GM12878 (cell line): ENCODE measurements around the gene WDR93. TPM values are rescaled to one million over a fixed set of nuclear protein-coding genes. Genes with fewer than 3 reads are reported as not detected.
A peak's percentile ranks its signal among the peaks of the same experiment; 100 is the strongest.

Source experiments
- ATAC-seq: fragments of 200-7000 bp; cut with Tn5 transposase; 3 replicates; pipeline ENCODE4 v1.9.1; 2020; ENCODE audit warnings: mild to moderate bottlenecking, moderate library complexity
- BruUV-seq: library from RNA; stranded (reverse); fragments of 400-500 nt; replicated peaks from 2 replicates; lab custom pipeline; 2021; lab: Mats Ljungman, UMichigan
- CTCF ChIA-PET: fragments of 300-600 bp; sonication (Branson Sonifier 250); formaldehyde crosslinking; extraction: SDS; loops from one replicate; lab custom pipeline; 2021; ENCODE audit warnings: inconsistent platforms; lab: Yijun Ruan, JAX
- POLR2A ChIA-PET: fragments of 350-600 bp; formaldehyde crosslinking; extraction: SDS; loops from one replicate; lab custom pipeline; 2021; ENCODE audit warnings: inconsistent platforms; lab: Charles Lee
- RAD21 ChIA-PET: fragments of 300-600 bp; sonication (Branson Sonifier 250); formaldehyde crosslinking; loops from one replicate; lab custom pipeline; 2023; ENCODE audit warnings: antibody characterized with exemption; ENCODE audit not compliant: unreplicated experiment; lab: Charles Lee
- SMC1A ChIA-PET: fragments of 300-600 bp; sonication (Branson Sonifier 250); formaldehyde crosslinking; loops from one replicate; lab custom pipeline; 2023; ENCODE audit not compliant: unreplicated experiment, uncharacterized antibody; lab: Charles Lee
- DNase-seq: peaks from one replicate; pipeline ENCODE4 v3.0.0-alpha.2; 2011; ENCODE audit warnings: low read depth, low spot score
- FAIRE-seq: peaks from 3 replicates; lab custom pipeline; 2011; peaks lifted over from hg19 to GRCh38; lab: Jason Lieb, UNC
- H2AFZ ChIP-seq: 2 replicates; pipeline ENCODE4 v1.6.0; 2011; ENCODE audit warnings: low read depth, low read length, control low read depth; ENCODE audit not compliant: control insufficient read depth
- H3K27ac ChIP-seq: 2 replicates; pipeline ENCODE4 v1.5.1; 2011; ENCODE audit warnings: control low read depth; ENCODE audit not compliant: control insufficient read depth, insufficient read depth
- H3K27me3 ChIP-seq, 2 experiments: replicated peaks in 1 of 2; 2 replicates each; pipeline versions ENCODE4 v1.6.0 to v1.6.1; 2011; ENCODE audit warnings: low read length in 1 of 2; ENCODE audit not compliant: control insufficient read depth in 2 of 2, insufficient read depth in 2 of 2
- H3K36me3 ChIP-seq, 2 experiments: 2 replicates each; pipeline ENCODE4 v1.5.1; 2011; ENCODE audit warnings: low read length in 1 of 2; ENCODE audit not compliant: control insufficient read depth in 2 of 2, insufficient read depth in 2 of 2
- H3K4me1 ChIP-seq: 2 replicates; pipeline ENCODE4 v1.6.1; 2011; ENCODE audit warnings: mild to moderate bottlenecking, low read length, moderate library complexity, mixed read lengths; ENCODE audit not compliant: control insufficient read depth, insufficient read depth
- H3K4me2 ChIP-seq: 2 replicates; pipeline ENCODE4 v1.6.0; 2011; ENCODE audit warnings: control low read depth; ENCODE audit not compliant: control insufficient read depth, insufficient read depth
- H3K4me3 ChIP-seq: fragments of 200-600 bp; sonication (generic); 2 replicates; pipeline ENCODE4 v1.5.1; 2016
- H3K79me2 ChIP-seq: 2 replicates; pipeline ENCODE4 v1.6.0; 2011; ENCODE audit warnings: low read length; ENCODE audit not compliant: control insufficient read depth, insufficient read depth
- H3K9ac ChIP-seq: 2 replicates; pipeline ENCODE4 v1.8.0; 2011; ENCODE audit warnings: low read length, control low read depth, mixed read lengths; ENCODE audit not compliant: control insufficient read depth, insufficient read depth
- H3K9me3 ChIP-seq: replicated peaks from 3 replicates; pipeline ENCODE4 v1.5.1; 2011; ENCODE audit warnings: mild to moderate bottlenecking, low read length; ENCODE audit not compliant: control insufficient read depth, insufficient read depth
- H4K20me1 ChIP-seq: 2 replicates; pipeline ENCODE4 v1.6.0; 2011; ENCODE audit not compliant: control insufficient read depth, insufficient read depth
- CBX3 ChIP-seq: fragments of 200-600 bp; sonication (generic); IDR thresholded peaks from 2 replicates; pipeline ENCODE4 v1.6.1; 2016; ENCODE audit warnings: low read depth, borderline replicate concordance
- CUX1 ChIP-seq: IDR thresholded peaks from 2 replicates; pipeline ENCODE4 v1.6.1; 2012; ENCODE audit warnings: improper control_type of control experiment, low read depth, low read length; ENCODE audit not compliant: insufficient replicate concordance
- JUNB ChIP-seq: IDR thresholded peaks from 2 replicates; pipeline ENCODE4 v1.6.1; 2016; ENCODE audit warnings: antibody characterized with exemption, mild to moderate bottlenecking
- NR2F1 ChIP-seq: fragments of 450-650 bp; conservative IDR thresholded peaks from 2 replicates; pipeline ENCODE4 v1.6.1; 2017; ENCODE audit warnings: mild to moderate bottlenecking
- POLR2AphosphoS5 ChIP-seq: IDR thresholded peaks from 2 replicates; pipeline ENCODE4 v1.6.1; 2011; ENCODE audit warnings: mild to moderate bottlenecking, low read length, inconsistent platforms
- RAD21 ChIP-seq: IDR thresholded peaks from 2 replicates; pipeline ENCODE4 v1.6.1; 2011; ENCODE audit warnings: mild to moderate bottlenecking, low read depth, low read length, moderate library complexity; ENCODE audit not compliant: insufficient read depth
- SIX5 ChIP-seq: IDR thresholded peaks from 2 replicates; pipeline ENCODE4 v1.6.1; 2011; ENCODE audit warnings: mild to moderate bottlenecking, low read depth, low read length, moderate library complexity; ENCODE audit not compliant: severe bottlenecking
- WGBS: methylation state at CpG from one replicate; pipeline ENCODE4 v1.1.6; 2016; ENCODE audit warnings: low lambda C conversion rate; ENCODE audit not compliant: insufficient replicate concordance, insufficient coverage; ENCODE audit errors: missing lambda C conversion rate; 5-methylcytosine and 5-hydroxymethylcytosine counted together
- in situ Hi-C: fragments of 300-500 bp; cut with MboI; formaldehyde crosslinking; loops from 9 replicates; pipeline ENCODE4 v1.14.3; 2018; ENCODE audit warnings: mixed read lengths
- intact Hi-C: fragments of 100-400 bp; cut with micrococcal nuclease; formaldehyde crosslinking; loops from one replicate; pipeline ENCODE4 v1.14.2; 2022; ENCODE audit not compliant: unreplicated experiment
- polyA plus RNA-seq, 11 experiments: library from polyadenylated mRNA; depleted of rRNA in 4 of 11; unstranded in 6 of 11; stranded (reverse) in 5 of 11; fragments of >200 nt; fragmentation: Nextera tagmentation in 4 of 11; fragmentation: Illumina TruSeq in 1 of 11; extraction: Ambion mirVana in 4 of 11; extraction: Trizol in 1 of 11; gene quantifications; 1 replicate in 1 of 11; 2 replicates in 10 of 11; pipeline versions ENCODE4 v1.2.1 to v1.2.3, GENCODE V29; 2011 to 2016; ENCODE audit warnings: inconsistent platforms in 2 of 11, missing spikeins in 2 of 11, low read depth in 1 of 11
- total RNA-seq, 4 experiments: library from RNA; depleted of rRNA in 3 of 4; stranded (reverse); fragments of >200 nt in 3 of 4; fragmentation: Illumina TruSeq in 1 of 4; extraction: Trizol in 1 of 4; gene quantifications; 2 replicates each; pipeline versions ENCODE4 v1.2.1 to v1.2.3, GENCODE V29; 2013 to 2021
- TF ChIP-seq, protein P1 (sequence below): fragments of 450-650 bp; IDR thresholded peaks from 2 replicates; pipeline ENCODE4 v1.6.1; 2017; ENCODE audit warnings: mild to moderate bottlenecking, low read depth, inconsistent platforms; ENCODE audit not compliant: poor library complexity, severe bottlenecking

Gene WDR93
- total and polyA plus RNA-seq, 10 of the 15 experiments (the other 5 are each of a cell fraction or from before 2014, with no cell fraction given): not detected

DNA sequence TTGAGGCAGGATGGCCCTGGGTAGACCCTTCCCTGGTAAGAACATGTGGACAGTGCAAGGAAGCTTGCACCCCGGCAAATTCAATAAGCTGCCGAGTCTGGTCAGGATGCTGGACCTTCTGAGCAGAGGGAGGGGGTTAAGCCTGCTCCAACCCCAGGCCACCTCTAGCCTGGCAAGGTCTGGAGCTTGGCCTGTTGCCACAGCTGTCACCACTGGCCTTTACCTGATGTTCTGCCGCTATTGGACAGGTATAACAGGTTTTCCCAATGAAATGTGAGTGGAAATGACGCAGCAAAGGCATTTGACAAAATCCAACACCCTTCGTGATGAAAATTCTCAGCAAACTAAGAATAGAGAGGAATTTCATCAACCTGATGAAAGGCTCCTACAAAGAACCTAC lies 61.1 kb downstream of the WDR93 start:
- ChIA-PET POLR2A (no interaction called here), RAD21 (interaction anchor here (1.8 kb wide), 1 partner anchor 11 kb away, joined by 5 read pairs; no protein-coding TSS in a partner anchor), SMC1A (interaction anchor here (1.1 to 1.7 kb wide), 2 partner anchors 9 to 123 kb away, joined by 4 to 5 read pairs; no protein-coding TSS in a partner anchor), CTCF (interaction anchor here (2.0 to 4.2 kb wide), 3 partner anchors 9 to 124 kb away, joined by 9 to 32 read pairs (median 24); no protein-coding TSS in a partner anchor)
- H2AFZ ChIP-seq: no peak overlapping the region
- BruUV-seq: no TSS peak
- no peaks in the 10 kb centered on the region for H4K20me1 ChIP-seq
- no peak overlapping the region for H3K27ac ChIP-seq
- H3K9me3 ChIP-seq: no peaks in the 10 kb centered on the region
- intact Hi-C loops: loop anchor here (10.0 kb wide), 1 partner anchor 73 kb away; no protein-coding TSS in a partner anchor
- H3K4me2 ChIP-seq: peak overlapping the region; percentile 90
- peaks cover 9% of the 10 kb centered on the region for H3K4me1 ChIP-seq
- ATAC-seq (no peak), DNase-seq (no peak), FAIRE-seq (no peak)
- no peaks in the 10 kb centered on the region for H3K79me2 ChIP-seq
- H3K9ac ChIP-seq: no peak overlapping the region
- in situ Hi-C loops: loop anchor here (10.0 kb wide), 1 partner anchor 343 kb away; no protein-coding TSS in a partner anchor
- peak overlapping the region; percentile 65; the same call in 1 of the 2 replicates for H3K4me3 ChIP-seq
- no peaks in the 10 kb centered on the region for H3K36me3 ChIP-seq
- TF ChIP-seq, protein P1, sequence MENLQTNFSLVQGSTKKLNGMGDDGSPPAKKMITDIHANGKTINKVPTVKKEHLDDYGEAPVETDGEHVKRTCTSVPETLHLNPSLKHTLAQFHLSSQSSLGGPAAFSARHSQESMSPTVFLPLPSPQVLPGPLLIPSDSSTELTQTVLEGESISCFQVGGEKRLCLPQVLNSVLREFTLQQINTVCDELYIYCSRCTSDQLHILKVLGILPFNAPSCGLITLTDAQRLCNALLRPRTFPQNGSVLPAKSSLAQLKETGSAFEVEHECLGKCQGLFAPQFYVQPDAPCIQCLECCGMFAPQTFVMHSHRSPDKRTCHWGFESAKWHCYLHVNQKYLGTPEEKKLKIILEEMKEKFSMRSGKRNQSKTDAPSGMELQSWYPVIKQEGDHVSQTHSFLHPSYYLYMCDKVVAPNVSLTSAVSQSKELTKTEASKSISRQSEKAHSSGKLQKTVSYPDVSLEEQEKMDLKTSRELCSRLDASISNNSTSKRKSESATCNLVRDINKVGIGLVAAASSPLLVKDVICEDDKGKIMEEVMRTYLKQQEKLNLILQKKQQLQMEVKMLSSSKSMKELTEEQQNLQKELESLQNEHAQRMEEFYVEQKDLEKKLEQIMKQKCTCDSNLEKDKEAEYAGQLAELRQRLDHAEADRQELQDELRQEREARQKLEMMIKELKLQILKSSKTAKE: no peak
- TF ChIP-seq CBX3: no peak
- TF ChIP-seq SIX5: no peak
- TF ChIP-seq POLR2AphosphoS5: no peak
- no peak for TF ChIP-seq RAD21
- TF ChIP-seq JUNB: no peak
- TF ChIP-seq NR2F1: no peak
- no peak for TF ChIP-seq CUX1
- 75% methylated on average over 5 of the region's 5 CpGs for WGBS
- H3K27me3 ChIP-seq: peaks cover 0 to 4% of the 10 kb centered on the region in 2 experiments; a peak in 2 of 4 replicates
